C4-2B (cell line): ENCODE data around the gene DPRX.

ENCODE experiments used
- H3K27ac ChIP-seq: fragments of 450-650 bp; 2 replicates; pipeline ENCODE4 v1.5.1; 2017
- CTCF ChIP-seq: fragments of 450-650 bp; conservative IDR thresholded peaks from 2 replicates; pipeline ENCODE4 v1.5.1; 2017; ENCODE audit warnings: mild to moderate bottlenecking
- ZFX ChIP-seq: fragments of 450-650 bp; IDR thresholded peaks from 2 replicates; pipeline ENCODE4 v1.6.1; 2017

DPRX gene

GRCh38 chr19:53646144-53646543, 14.3 kb downstream of the DPRX start:
- TF ChIP-seq CTCF = no peak
- no peak for TF ChIP-seq ZFX
- H3K27ac ChIP-seq = no peak overlapping the region

- TF ChIP-seq CTCF (no peak), ZFX (no peak)
- no peak overlapping the region for H3K27ac ChIP-seq
Measured at GRCh38 chr19:53647350-53647749, 15.6 kb downstream of the DPRX start.

- no peak overlapping the region for H3K27ac ChIP-seq
- TF ChIP-seq CTCF (no peak), ZFX (no peak)
Measured at GRCh38 chr19:53647792-53648191, 16.0 kb downstream of the DPRX start.

- no peak overlapping the region for H3K27ac ChIP-seq
- TF ChIP-seq CTCF (no peak), ZFX (no peak)
Measured at GRCh38 chr19:53649746-53650593, 18.2 kb downstream of the DPRX start.

GRCh38 chr19:53652476-53652875, 20.7 kb downstream of the DPRX start:
- no peak overlapping the region for H3K27ac ChIP-seq

GRCh38 chr19:53655042-53655665, 23.4 kb downstream of the DPRX start:
- no peak for TF ChIP-seq CTCF
- no peak for TF ChIP-seq ZFX
- no peak overlapping the region for H3K27ac ChIP-seq

More at GRCh38 chr19:53652476-53652875, 20.7 kb downstream of the DPRX start:
- TF ChIP-seq ZFX (no peak), CTCF (no peak)

GRCh38 chr19:53657330-53657729, 25.5 kb downstream of the DPRX start:
- TF ChIP-seq CTCF = no peak
- no peak for TF ChIP-seq ZFX
- H3K27ac ChIP-seq = no peak overlapping the region
